AG04450 (cell line): ENCODE measurements around the gene ZBTB39. TPM values are rescaled to one million over a fixed set of nuclear protein-coding genes. Genes with fewer than 3 reads are reported as not detected.

Experiments
- CTCF ChIA-PET: fragments of 300-600, 350-600 bp; formaldehyde crosslinking; extraction: SDS; loops from one replicate; lab custom pipeline; 2022; ENCODE audit warnings: antibody characterized with exemption, inconsistent platforms; lab: Charles Lee
- POLR2A ChIA-PET: fragments of 350-600 bp; formaldehyde crosslinking; extraction: SDS; loops from one replicate; lab custom pipeline; 2021; ENCODE audit warnings: antibody characterized with exemption, inconsistent platforms; lab: Yijun Ruan, JAX
- DNase-seq: peaks from one replicate; pipeline ENCODE4 v3.0.0-alpha.2; 2011; ENCODE audit warnings: low read depth, low spot score
- H3K27ac ChIP-seq: one replicate; pipeline ENCODE4 v1.5.1; 2012; ENCODE audit warnings: low read depth, low read length, control low read depth
- H3K27me3 ChIP-seq: one replicate; pipeline ENCODE4 v1.6.0; 2012; ENCODE audit warnings: low read length; ENCODE audit not compliant: control insufficient read depth, insufficient read depth
- H3K4me3 ChIP-seq: 2 replicates; pipeline ENCODE4 v1.5.1; 2011; ENCODE audit warnings: mild to moderate bottlenecking, low read depth, low read length, control low read depth
- H3K9me3 ChIP-seq: 2 replicates; pipeline ENCODE4 v1.5.1; 2012; ENCODE audit warnings: low read length; ENCODE audit not compliant: control insufficient read depth, insufficient read depth
- polyA plus RNA-seq: library from polyadenylated mRNA; depleted of rRNA; stranded (reverse); fragments of >200 nt; gene quantifications from 2 replicates; pipeline ENCODE4 v1.2.3, GENCODE V29; 2011
- TF ChIP-seq, protein P1 (sequence below): IDR thresholded peaks from 2 replicates; pipeline ENCODE4 v1.5.1; 2011; ENCODE audit warnings: low read depth, low read length, control low read depth, inconsistent platforms

The ZBTB39 gene
- polyA plus RNA-seq, 1 experiment = 6.4 TPM

DNA sequence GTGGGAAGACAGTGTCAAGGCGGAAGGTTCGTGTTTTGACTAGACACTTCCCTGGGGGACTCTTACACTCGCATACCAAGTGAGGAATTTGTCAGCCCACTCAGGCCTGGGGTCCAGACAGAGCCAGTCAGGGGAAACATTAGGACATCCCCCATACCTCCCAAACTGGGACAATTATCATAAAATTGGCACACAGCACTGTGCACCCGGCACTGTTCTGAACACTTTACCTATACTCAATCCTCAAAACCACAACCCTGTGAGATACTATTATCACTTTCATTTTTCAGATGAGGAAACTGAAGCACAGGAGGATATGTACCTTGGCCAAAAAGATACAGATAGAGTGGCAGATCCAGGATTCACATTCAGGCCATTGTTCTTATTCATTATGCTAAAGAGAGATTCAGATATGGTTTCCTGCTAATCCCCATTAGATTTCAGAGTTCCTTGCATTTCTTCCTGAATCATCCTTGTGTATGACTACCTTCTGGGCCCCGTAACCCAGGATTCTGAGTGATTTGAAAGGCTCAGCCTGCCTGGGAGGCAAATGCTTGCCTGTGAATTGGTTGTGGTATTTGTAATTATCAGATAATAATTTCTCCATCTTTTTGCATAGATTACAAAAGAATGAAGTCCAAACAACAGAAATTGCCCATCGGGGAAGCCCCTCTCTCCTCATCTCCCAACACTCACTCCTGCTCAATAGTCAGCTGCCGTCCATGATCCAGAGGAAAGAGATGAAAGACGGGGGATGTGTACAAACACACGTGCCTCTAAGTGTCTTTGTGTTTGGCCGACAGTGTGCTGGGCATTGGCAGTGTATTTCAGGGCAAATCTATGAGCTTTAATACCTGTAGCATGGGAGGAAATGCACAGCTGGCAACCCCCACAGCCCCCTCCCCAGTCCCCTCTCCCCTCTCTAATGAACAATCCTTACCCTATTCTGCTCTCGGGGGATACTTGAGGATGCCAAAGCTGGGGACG, 5.4 kb upstream of the ZBTB39 start:
- Histone ChIP-seq H3K9me3 (no peaks in the 10 kb centered on the region), H3K27ac (no peak overlapping the region), H3K27me3 (peaks cover 43% of the 10 kb centered on the region), H3K4me3 (no peak overlapping the region)
- TF ChIP-seq, protein P1, sequence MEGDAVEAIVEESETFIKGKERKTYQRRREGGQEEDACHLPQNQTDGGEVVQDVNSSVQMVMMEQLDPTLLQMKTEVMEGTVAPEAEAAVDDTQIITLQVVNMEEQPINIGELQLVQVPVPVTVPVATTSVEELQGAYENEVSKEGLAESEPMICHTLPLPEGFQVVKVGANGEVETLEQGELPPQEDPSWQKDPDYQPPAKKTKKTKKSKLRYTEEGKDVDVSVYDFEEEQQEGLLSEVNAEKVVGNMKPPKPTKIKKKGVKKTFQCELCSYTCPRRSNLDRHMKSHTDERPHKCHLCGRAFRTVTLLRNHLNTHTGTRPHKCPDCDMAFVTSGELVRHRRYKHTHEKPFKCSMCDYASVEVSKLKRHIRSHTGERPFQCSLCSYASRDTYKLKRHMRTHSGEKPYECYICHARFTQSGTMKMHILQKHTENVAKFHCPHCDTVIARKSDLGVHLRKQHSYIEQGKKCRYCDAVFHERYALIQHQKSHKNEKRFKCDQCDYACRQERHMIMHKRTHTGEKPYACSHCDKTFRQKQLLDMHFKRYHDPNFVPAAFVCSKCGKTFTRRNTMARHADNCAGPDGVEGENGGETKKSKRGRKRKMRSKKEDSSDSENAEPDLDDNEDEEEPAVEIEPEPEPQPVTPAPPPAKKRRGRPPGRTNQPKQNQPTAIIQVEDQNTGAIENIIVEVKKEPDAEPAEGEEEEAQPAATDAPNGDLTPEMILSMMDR = no peak
- DNase-seq = no peak
- POLR2A ChIA-PET = no interaction called here
- CTCF ChIA-PET = interaction anchor here (15.4 kb wide), 1 partner anchor 48 kb away, joined by 273 read pairs; no protein-coding TSS in a partner anchor

DNA sequence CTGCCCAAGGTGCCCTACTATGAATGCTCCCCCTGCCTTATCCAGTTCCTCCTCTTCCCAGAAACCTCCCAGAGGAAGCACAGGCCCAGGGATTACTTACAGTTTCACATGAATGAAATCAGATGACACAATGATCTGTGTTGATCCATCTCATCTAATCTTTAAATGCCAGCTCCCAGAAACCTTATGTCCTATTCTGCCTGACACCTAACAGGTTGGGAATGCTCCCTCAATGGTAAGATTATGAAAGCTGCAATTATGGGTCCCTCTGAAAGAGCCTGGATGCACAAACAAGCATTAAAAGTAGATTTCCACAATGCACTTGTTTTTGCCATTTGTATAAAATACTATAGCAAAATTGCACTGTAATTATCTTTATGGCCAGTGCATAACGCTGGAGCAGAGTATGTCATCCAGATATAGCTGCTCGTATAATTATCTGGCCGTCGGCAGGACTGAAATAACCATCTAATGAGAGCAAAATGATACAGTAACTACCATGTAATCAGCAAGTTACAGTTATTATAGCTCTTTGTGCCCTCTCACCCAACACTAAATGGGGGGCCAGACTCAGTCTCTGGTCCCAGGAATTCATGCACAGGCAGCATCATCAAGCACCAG, 4.4 kb upstream of the ZBTB39 start:
- Histone ChIP-seq H3K4me3 (no peak overlapping the region), H3K9me3 (no peaks in the 10 kb centered on the region; the same call in 1 of the 2 replicates), H3K27me3 (peaks cover 34% of the 10 kb centered on the region), H3K27ac (no peak overlapping the region)
- POLR2A ChIA-PET = no interaction called here
- TF ChIP-seq, protein P1 = no peak
- no peak for DNase-seq
- CTCF ChIA-PET = interaction anchor here (15.4 kb wide), 1 partner anchor 49 kb away, joined by 273 read pairs; no protein-coding TSS in a partner anchor

DNA sequence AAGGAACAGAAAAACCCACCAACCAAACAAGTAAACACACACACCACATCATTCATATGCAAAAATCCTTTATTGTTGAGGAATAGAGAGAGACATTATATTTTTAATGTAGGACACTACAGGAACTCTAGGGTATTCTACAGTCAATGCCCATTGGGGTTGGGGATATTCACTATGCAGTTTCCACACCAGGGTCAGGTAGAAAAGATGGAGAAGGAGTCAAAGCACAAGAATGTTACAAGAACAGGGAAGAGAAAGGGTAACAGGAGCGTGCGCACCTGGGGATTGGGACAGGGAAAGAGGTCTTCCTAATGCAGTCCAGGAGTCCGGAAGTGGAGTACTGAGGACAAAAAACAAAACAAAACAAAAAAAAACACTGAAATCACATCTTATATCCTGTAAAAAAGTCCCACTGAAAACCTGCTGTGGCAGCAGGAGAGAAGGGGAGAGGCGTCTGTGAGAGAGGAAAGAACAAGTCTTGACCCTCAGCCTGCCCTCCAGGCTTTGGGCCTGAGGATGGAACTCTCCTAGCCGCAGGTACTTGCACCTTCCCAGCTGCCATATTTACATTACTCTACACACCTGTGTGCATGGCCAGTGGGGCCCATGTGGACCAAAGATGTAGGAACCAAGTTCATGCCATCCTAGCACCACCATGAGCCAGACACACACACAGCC, 3.7 kb upstream of the ZBTB39 start:
- TF ChIP-seq, protein P1 = no peak
- CTCF ChIA-PET = interaction anchor here (2.1 to 15.4 kb wide), 3 partner anchors 7 to 102 kb away, joined by 7 to 273 read pairs (median 15); partner anchors contain the start of genes STAT6 and TAC3

DNA sequence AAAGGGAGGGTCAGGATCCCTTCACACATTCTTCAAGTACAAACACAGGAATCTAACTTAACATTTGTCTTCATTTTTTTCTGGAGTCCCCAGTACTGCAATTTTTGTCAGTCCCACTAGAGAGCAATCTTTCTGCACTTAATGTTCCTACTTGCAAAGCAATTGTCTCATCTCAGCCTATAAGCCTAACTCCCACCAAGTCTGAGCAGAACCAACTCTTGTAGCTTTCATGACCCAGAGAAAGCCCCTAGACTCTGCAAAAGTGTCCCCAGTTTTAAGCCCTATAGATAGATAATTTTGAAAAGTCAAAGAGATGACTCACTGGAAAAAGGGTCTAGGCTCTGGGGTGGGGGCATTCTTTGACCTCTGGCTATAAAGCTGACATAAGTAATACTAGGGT, 1.8 kb upstream of the ZBTB39 start:
- TF ChIP-seq, protein P1 = peak; percentile 78
- Histone ChIP-seq H3K4me3 (no peak overlapping the region), H3K9me3 (no peaks in the 10 kb centered on the region; the same call in 1 of the 2 replicates), H3K27me3 (peaks cover 10% of the 10 kb centered on the region), H3K27ac (no peak overlapping the region)
- CTCF ChIA-PET = interaction anchor here (0.5 to 15.4 kb wide), 18 partner anchors 9 to 245 kb away, joined by 3 to 273 read pairs (median 4); partner anchors contain the start of genes HSD17B6, MYO1A, NAB2 and STAT6
- DNase-seq = peak; percentile 46
- POLR2A ChIA-PET = interaction anchor here (0.6 kb wide), 1 partner anchor 52 kb away, joined by 4 read pairs; no protein-coding TSS in a partner anchor

More for the DNA sequence above, 3.7 kb upstream of the ZBTB39 start:
- POLR2A ChIA-PET = interaction anchor here (1.1 kb wide), 1 partner anchor 102 kb away, joined by 6 read pairs; no protein-coding TSS in a partner anchor
- Histone ChIP-seq H3K4me3 (no peak overlapping the region), H3K27me3 (peaks cover 27% of the 10 kb centered on the region), H3K27ac (no peak overlapping the region), H3K9me3 (no peaks in the 10 kb centered on the region; the same call in 1 of the 2 replicates)
- DNase-seq = no peak
